Mesendoderm (in vitro differentiated cells): ENCODE results near the gene NELFA.

Experiments used
- DNase-seq: peaks from one replicate; pipeline ENCODE4 v3.0.0; 2013
- H2AK5ac ChIP-seq: 2 replicates; pipeline ENCODE4 v1.6.1; 2013; ENCODE audit warnings: low read length, inconsistent platforms
- H2BK120ac ChIP-seq: 2 replicates; pipeline ENCODE4 v1.6.1; 2013; ENCODE audit warnings: low read depth, mild to moderate bottlenecking, low read length, moderate library complexity, mixed read lengths
- H2BK15ac ChIP-seq: replicated peaks from 2 replicates; pipeline ENCODE4 v1.6.1; 2013; ENCODE audit warnings: low read depth, mild to moderate bottlenecking, moderate library complexity
- H2BK5ac ChIP-seq: 2 replicates; pipeline ENCODE4 v1.6.1; 2013; ENCODE audit warnings: low read length, inconsistent platforms
- H3K18ac ChIP-seq: 2 replicates; pipeline ENCODE4 v1.6.1; 2013; ENCODE audit warnings: mild to moderate bottlenecking, low read length, mixed read lengths
- H3K23ac ChIP-seq: one replicate; pipeline ENCODE4 v1.6.1; 2013; ENCODE audit warnings: low read length
- H3K27ac ChIP-seq: 2 replicates; pipeline ENCODE4 v1.5.1; 2013; ENCODE audit warnings: low read depth, mild to moderate bottlenecking, inconsistent platforms, low read length, moderate library complexity
- H3K27me3 ChIP-seq: 2 replicates; pipeline ENCODE4 v1.6.1; 2013; ENCODE audit warnings: low read length, control low read depth, mild to moderate bottlenecking, inconsistent platforms; ENCODE audit not compliant: insufficient read depth, poor library complexity
- H3K36me3 ChIP-seq: 2 replicates; pipeline ENCODE4 v1.6.1; 2013; ENCODE audit warnings: low read length, inconsistent platforms; ENCODE audit not compliant: control insufficient read depth, insufficient read depth
- H3K4ac ChIP-seq: one replicate; pipeline ENCODE4 v1.6.1; 2013; ENCODE audit warnings: low read depth, mild to moderate bottlenecking, low read length, moderate library complexity
- H3K4me1 ChIP-seq: 2 replicates; pipeline ENCODE4 v1.6.1; 2013; ENCODE audit warnings: low read depth, low read length, inconsistent platforms; ENCODE audit not compliant: control insufficient read depth
- H3K4me2 ChIP-seq: 2 replicates; pipeline ENCODE4 v1.6.1; 2013; ENCODE audit warnings: low read length
- H3K4me3 ChIP-seq: 2 replicates; pipeline ENCODE4 v1.5.1; 2013; ENCODE audit warnings: mild to moderate bottlenecking, low read length
- H3K56ac ChIP-seq: one replicate; pipeline ENCODE4 v1.6.1; 2013; ENCODE audit warnings: low read length
- H3K79me1 ChIP-seq: 2 replicates; pipeline ENCODE4 v1.6.1; 2013; ENCODE audit warnings: low read length, inconsistent platforms
- H3K79me2 ChIP-seq: 2 replicates; pipeline ENCODE4 v1.6.1; 2013; ENCODE audit warnings: mild to moderate bottlenecking, low read length; ENCODE audit not compliant: control insufficient read depth, insufficient read depth
- H3K9ac ChIP-seq: 2 replicates; pipeline ENCODE4 v1.6.1; 2013; ENCODE audit warnings: low read length, inconsistent platforms
- H4K5ac ChIP-seq: one replicate; pipeline ENCODE4 v1.6.1; 2013; ENCODE audit warnings: low read length
- H4K8ac ChIP-seq: one replicate; pipeline ENCODE4 v1.6.1; 2013; ENCODE audit warnings: low read depth, mild to moderate bottlenecking, control low read depth, low read length, moderate library complexity
- WGBS: extraction: QIAGEN DNeasy Blood & Tissue Kit; methylation state at CpG from one replicate; pipeline ENCODE4 v1.1.7; 2013; ENCODE audit warnings: low lambda C conversion rate, missing lambda C conversion rate; ENCODE audit not compliant: insufficient coverage; ENCODE audit errors: extremely low coverage; 5-methylcytosine and 5-hydroxymethylcytosine counted together

The NELFA gene

DNA sequence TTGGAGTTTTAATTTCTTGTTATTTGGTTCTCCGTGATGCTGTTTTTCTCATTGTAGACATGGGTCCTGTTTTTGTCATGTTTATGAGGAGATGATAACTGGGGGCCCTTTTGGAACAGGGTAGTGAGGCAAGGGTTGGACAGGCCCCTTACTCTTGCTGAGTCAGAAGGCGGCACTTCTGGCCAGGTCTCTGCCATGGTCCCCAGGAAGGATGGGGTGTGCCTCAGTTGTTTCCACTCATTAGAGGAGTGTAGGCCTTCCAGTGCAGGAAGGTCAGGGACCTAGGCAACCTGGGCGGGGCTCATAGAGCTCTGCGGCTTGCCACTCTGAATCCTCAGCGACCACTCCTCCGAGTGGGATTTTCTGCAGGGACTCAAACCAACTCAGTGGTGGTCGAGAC, 68.2 kb downstream of the NELFA start:
- H3K79me2 ChIP-seq = no peaks in the 10 kb centered on the region
- WGBS = no CpG with 5 or more reads among the region's 7 CpGs

GRCh38 chr4:1939664-1940509, 68.9 kb downstream of the NELFA start:
- no peak for DNase-seq
- no peak overlapping the region for H3K4me3 ChIP-seq

More for the DNA sequence above, 68.2 kb downstream of the NELFA start:
- H3K79me1 ChIP-seq = peaks cover 2% of the 10 kb centered on the region
- no peak for DNase-seq
- H2AK5ac ChIP-seq = no peak overlapping the region
- no peak overlapping the region for H3K27ac ChIP-seq
- H3K4me3 ChIP-seq = no peak overlapping the region
- H3K4ac ChIP-seq = no peak overlapping the region
- H3K18ac ChIP-seq = no peak overlapping the region
- H3K4me2 ChIP-seq = no peak overlapping the region
- no peak overlapping the region for H2BK120ac ChIP-seq
- no peak overlapping the region for H4K5ac ChIP-seq
- no peaks in the 10 kb centered on the region for H3K27me3 ChIP-seq
- H4K8ac ChIP-seq = no peak overlapping the region
- no peak overlapping the region for H3K23ac ChIP-seq
- no peak overlapping the region for H3K9ac ChIP-seq
- no peak overlapping the region for H3K56ac ChIP-seq
- no peak overlapping the region for H2BK15ac ChIP-seq
- no peaks in the 10 kb centered on the region for H3K4me1 ChIP-seq
- H2BK5ac ChIP-seq = no peak overlapping the region
- H3K36me3 ChIP-seq = peaks cover 5% of the 10 kb centered on the region

DNA sequence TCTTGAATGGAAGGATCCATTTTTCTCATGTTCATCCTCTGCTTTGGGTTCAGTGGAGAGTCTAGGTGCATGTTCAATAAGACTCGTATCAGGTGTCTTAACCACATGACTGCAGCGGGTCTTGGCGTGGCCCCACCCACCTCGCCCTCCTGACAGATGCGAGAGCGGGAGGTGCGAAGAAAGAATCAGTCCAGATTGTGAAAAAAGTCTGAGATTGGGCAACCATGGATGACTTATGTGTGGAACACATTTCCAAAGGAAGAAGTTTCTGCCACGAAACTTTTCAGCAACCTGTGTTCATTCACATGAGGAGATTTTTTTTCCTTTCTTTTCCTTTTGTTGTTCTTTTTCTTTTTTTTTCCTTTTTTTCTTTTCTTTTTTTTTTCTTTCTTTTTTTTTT, 70.7 kb downstream of the NELFA start:
- Histone ChIP-seq H3K27ac (no peak overlapping the region), H3K4me1 (no peaks in the 10 kb centered on the region), H3K27me3 (no peaks in the 10 kb centered on the region), H4K5ac (no peak overlapping the region), H3K4me2 (no peak overlapping the region), H2BK120ac (no peak overlapping the region), H3K4ac (no peak overlapping the region), H4K8ac (no peak overlapping the region), H3K79me1 (no peaks in the 10 kb centered on the region), H2BK15ac (no peak overlapping the region), H2AK5ac (no peak overlapping the region), H3K36me3 (peaks cover 9% of the 10 kb centered on the region), H3K79me2 (no peaks in the 10 kb centered on the region), H3K4me3 (no peak overlapping the region), H3K18ac (no peak overlapping the region), H3K56ac (no peak overlapping the region), H2BK5ac (no peak overlapping the region), H3K23ac (no peak overlapping the region), H3K9ac (no peak overlapping the region)
- no CpG with 5 or more reads among the region's 8 CpGs for whole genome bisulfite sequencing
- no peak for DNase-seq

More at GRCh38 chr4:1939664-1940509, 68.9 kb downstream of the NELFA start:
- H3K4ac ChIP-seq = no peak overlapping the region
- H3K18ac ChIP-seq = no peak overlapping the region
- H2BK15ac ChIP-seq = no peak overlapping the region
- H3K79me1 ChIP-seq = peaks cover 2% of the 10 kb centered on the region
- no peaks in the 10 kb centered on the region for H3K27me3 ChIP-seq
- no peak overlapping the region for H4K5ac ChIP-seq
- no peak overlapping the region for H3K4me2 ChIP-seq
- H3K9ac ChIP-seq = no peak overlapping the region
- H3K79me2 ChIP-seq = no peaks in the 10 kb centered on the region
- no peak overlapping the region for H3K56ac ChIP-seq
- no CpG with 5 or more reads among the region's 11 CpGs for WGBS
- H2AK5ac ChIP-seq = no peak overlapping the region
- no peaks in the 10 kb centered on the region for H3K4me1 ChIP-seq
- H3K36me3 ChIP-seq = peaks cover 8% of the 10 kb centered on the region
- no peak overlapping the region for H2BK120ac ChIP-seq
- no peak overlapping the region for H3K23ac ChIP-seq
- H4K8ac ChIP-seq = no peak overlapping the region
- H3K27ac ChIP-seq = no peak overlapping the region
- no peak overlapping the region for H2BK5ac ChIP-seq

DNA sequence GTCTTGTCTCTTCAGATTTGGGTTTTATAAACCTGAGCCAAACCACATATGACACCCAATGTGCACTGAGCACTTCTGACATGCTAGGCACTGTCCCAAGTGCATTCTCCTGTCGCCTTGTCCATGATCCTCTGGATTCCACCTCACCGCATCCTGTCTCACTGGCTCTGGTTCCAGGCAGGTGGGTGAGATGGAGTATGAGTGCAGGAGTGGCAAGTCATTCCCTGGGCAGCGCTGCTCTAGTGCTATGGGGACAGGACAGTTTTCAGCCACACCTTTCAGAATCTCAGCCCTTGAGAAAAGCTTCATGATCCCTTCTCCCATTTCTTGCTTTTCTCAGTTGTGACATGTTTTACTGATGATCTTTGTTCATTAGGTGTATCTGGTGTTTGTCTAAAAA, 71.2 kb downstream of the NELFA start:
- Histone ChIP-seq H3K27me3 (no peaks in the 10 kb centered on the region), H4K8ac (no peak overlapping the region), H3K4me1 (no peaks in the 10 kb centered on the region), H2AK5ac (no peak overlapping the region), H3K27ac (no peak overlapping the region), H3K4me2 (no peak overlapping the region), H2BK120ac (no peak overlapping the region), H2BK5ac (no peak overlapping the region), H3K23ac (no peak overlapping the region), H2BK15ac (no peak overlapping the region), H4K5ac (no peak overlapping the region), H3K4me3 (no peak overlapping the region), H3K4ac (no peak overlapping the region), H3K79me1 (no peaks in the 10 kb centered on the region), H3K18ac (no peak overlapping the region), H3K36me3 (peaks cover 8% of the 10 kb centered on the region), H3K56ac (no peak overlapping the region), H3K9ac (no peak overlapping the region), H3K79me2 (no peaks in the 10 kb centered on the region)
- WGBS = no CpG with 5 or more reads among the region's 3 CpGs
- no peak for DNase-seq

- peaks cover 10% of the 10 kb centered on the region for H3K36me3 ChIP-seq
- no peak overlapping the region for H3K18ac ChIP-seq
- H2BK5ac ChIP-seq = no peak overlapping the region
- no peak overlapping the region for H3K4me3 ChIP-seq
- H3K9ac ChIP-seq = no peak overlapping the region
- no peaks in the 10 kb centered on the region for H3K27me3 ChIP-seq
- H3K23ac ChIP-seq = no peak overlapping the region
- H3K27ac ChIP-seq = no peak overlapping the region
- no peaks in the 10 kb centered on the region for H3K79me1 ChIP-seq
- no peak overlapping the region for H2BK120ac ChIP-seq
- H3K4ac ChIP-seq = no peak overlapping the region
- no peaks in the 10 kb centered on the region for H3K79me2 ChIP-seq
- no peak overlapping the region for H2AK5ac ChIP-seq
- no peak overlapping the region for H2BK15ac ChIP-seq
- WGBS = no CpG with 5 or more reads among the region's 3 CpGs
- DNase-seq = no peak
- H4K5ac ChIP-seq = no peak overlapping the region
- H3K4me1 ChIP-seq = no peaks in the 10 kb centered on the region
- no peak overlapping the region for H4K8ac ChIP-seq
- no peak overlapping the region for H3K4me2 ChIP-seq
- no peak overlapping the region for H3K56ac ChIP-seq
Measured at GRCh38 chr4:1933700-1934099, 75.1 kb downstream of the NELFA start.

GRCh38 chr4:1932736-1933135, 76.0 kb downstream of the NELFA start:
- Histone ChIP-seq H2BK120ac (no peak overlapping the region), H3K36me3 (peaks cover 12% of the 10 kb centered on the region), H3K79me2 (no peaks in the 10 kb centered on the region), H2BK5ac (no peak overlapping the region), H3K23ac (no peak overlapping the region), H3K18ac (no peak overlapping the region), H3K4ac (no peak overlapping the region), H3K9ac (no peak overlapping the region), H3K4me1 (no peaks in the 10 kb centered on the region), H2AK5ac (no peak overlapping the region), H4K5ac (no peak overlapping the region), H3K4me3 (no peak overlapping the region), H3K27me3 (no peaks in the 10 kb centered on the region), H2BK15ac (no peak overlapping the region), H3K27ac (no peak overlapping the region), H3K4me2 (no peak overlapping the region), H3K56ac (no peak overlapping the region), H4K8ac (no peak overlapping the region), H3K79me1 (peaks cover 3% of the 10 kb centered on the region)
- no peak for DNase-seq
- WGBS = no CpG with 5 or more reads among the region's 13 CpGs
